SU-DHL-6 (cell line): ENCODE results near the gene LRRN4CL.

Source experiments
- CTCF ChIP-seq: fragments of 200-600 bp; sonication (generic); IDR thresholded peaks from one replicate; pipeline ENCODE4 v1.5.1; 2017; ENCODE audit warnings: antibody characterized with exemption, mild to moderate bottlenecking, low read length, moderate library complexity; ENCODE audit not compliant: insufficient read depth, poor library complexity, severe bottlenecking
- EZH2phosphoT487 ChIP-seq: fragments of 200-600 bp; sonication (generic), shearing (Covaris generic); conservative IDR thresholded peaks from 2 replicates; pipeline ENCODE4 v1.6.1; 2018; ENCODE audit warnings: mild to moderate bottlenecking, antibody characterized with exemption, low read length, moderate library complexity, mixed read lengths

- TF ChIP-seq CTCF (no peak), EZH2phosphoT487 (no peak)
Observed at GRCh38 chr11:62737196-62737595, 47.9 kb upstream of the LRRN4CL start.
